Activated naive CD8-positive, alpha-beta T cell treated with anti-CD3 and anti-CD28 coated beads, Interleukin-2, amount 50 U/mL, for 24 hours (primary cell): ENCODE measurements around the gene ADNP.
A peak's percentile ranks its signal among the peaks of the same experiment; 100 is the strongest.

Experiments
- ATAC-seq: fragments of 150-1000 bp; cut with Tn5 transposase; one replicate; pipeline ENCODE4 v1.10.0; 2021
- DNase-seq: peaks from one replicate; pipeline ENCODE4 v3.0.0; 2021
- H3K27ac Mint-ChIP-seq: one replicate; pipeline ENCODE4 v1.8.0; 2021; ENCODE audit warnings: mild to moderate bottlenecking, mixed read lengths
- H3K27me3 Mint-ChIP-seq: one replicate; pipeline ENCODE4 v1.8.0; 2021; ENCODE audit warnings: mixed read lengths
- H3K36me3 Mint-ChIP-seq: one replicate; pipeline ENCODE4 v1.8.0; 2021; ENCODE audit warnings: low read depth, mixed read lengths
- H3K4me1 Mint-ChIP-seq: one replicate; pipeline ENCODE4 v1.8.0; 2021; ENCODE audit warnings: mixed read lengths
- H3K4me3 Mint-ChIP-seq: one replicate; pipeline ENCODE4 v1.8.0; 2021; ENCODE audit warnings: mild to moderate bottlenecking, moderate library complexity, mixed read lengths
- H3K9me3 Mint-ChIP-seq: one replicate; pipeline ENCODE4 v1.8.0; 2021; ENCODE audit warnings: mixed read lengths

ADNP gene

DNA sequence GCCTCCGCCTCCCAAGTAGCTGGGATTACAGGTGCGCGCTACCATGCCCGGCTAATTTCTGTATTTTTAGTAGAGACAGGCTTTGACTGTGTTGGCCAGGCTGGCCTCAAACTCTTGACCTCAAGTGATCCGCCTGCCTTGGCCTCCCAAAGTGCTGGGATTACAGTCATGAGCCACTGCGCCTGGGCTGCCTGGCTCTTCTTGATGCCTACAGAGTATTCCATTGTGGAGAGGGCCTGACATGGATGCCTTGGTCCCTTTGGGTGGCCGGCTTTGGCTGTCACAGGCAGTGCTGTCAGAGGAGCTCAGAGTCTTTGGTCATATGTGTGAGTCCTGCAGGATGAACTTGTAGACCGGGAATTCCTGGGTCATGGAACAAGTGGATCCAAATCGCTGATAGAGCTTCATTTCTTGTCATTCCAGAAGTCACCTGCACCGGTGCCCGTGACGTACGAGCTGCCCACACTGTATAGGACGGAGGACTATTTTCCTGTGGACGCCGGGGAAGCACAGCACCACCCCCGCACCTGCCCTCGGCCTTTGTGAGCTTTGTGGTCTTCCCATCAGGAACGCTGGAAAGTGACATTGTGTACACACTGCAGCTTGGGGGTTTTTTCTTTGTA lies 55.1 kb downstream of the ADNP start:
- H3K27me3 Mint-ChIP-seq = no peaks in the 10 kb centered on the region
- ATAC-seq = no peak
- no peaks in the 10 kb centered on the region for H3K4me1 Mint-ChIP-seq
- no peak overlapping the region for H3K4me3 Mint-ChIP-seq
- no peak overlapping the region for H3K27ac Mint-ChIP-seq
- no peak for DNase-seq
- H3K9me3 Mint-ChIP-seq = no peaks in the 10 kb centered on the region
- no peaks in the 10 kb centered on the region for H3K36me3 Mint-ChIP-seq

DNA sequence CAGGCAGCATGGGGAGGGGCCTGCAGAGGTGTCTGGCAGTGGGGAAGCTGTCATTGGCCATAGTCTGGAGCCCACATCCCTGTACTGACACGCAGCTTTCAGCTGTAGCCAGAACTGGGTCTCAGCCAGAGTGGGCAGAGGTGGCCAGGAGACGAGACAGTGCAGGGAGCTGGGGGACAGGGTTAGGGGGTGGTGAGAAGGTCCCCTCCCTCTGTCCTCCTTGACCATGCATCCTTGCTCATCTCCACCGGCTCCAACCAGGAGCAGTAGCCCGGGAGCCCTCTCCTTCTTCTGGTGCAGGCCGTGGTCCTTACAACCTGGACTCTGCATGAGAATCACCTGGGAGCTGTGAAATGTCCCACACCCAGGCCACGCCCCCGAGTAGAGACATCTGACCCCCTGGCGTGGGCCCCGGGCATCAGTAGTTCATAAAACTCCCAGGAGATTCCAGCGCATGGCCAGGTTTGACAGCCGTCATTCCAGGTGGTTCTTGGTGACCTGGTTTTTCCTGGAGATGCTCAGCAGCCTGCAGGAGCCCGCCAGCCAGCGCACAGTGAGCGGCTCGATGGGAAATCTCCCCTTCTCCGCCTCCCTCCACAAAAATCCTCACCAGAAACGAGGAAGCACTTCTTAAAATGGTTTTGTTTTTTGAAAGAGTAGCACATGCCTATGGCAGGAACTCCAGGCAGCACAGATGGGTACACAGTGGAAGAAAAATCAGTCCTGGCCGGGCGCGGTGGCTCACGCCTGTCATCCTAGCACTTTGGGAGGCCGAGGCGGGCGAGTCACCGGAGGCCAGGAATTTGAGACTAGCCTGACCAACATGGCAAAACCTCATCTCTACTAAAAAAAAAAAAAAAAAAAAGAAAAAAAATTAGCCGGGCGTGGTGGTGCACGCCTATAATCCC lies 56.2 kb downstream of the ADNP start:
- Mint-ChIP-seq H3K36me3 (no peaks in the 10 kb centered on the region), H3K27me3 (no peaks in the 10 kb centered on the region), H3K4me3 (no peak overlapping the region), H3K27ac (no peak overlapping the region), H3K9me3 (no peaks in the 10 kb centered on the region), H3K4me1 (no peaks in the 10 kb centered on the region)
- DNase-seq (no peak), ATAC-seq (no peak)

DNA sequence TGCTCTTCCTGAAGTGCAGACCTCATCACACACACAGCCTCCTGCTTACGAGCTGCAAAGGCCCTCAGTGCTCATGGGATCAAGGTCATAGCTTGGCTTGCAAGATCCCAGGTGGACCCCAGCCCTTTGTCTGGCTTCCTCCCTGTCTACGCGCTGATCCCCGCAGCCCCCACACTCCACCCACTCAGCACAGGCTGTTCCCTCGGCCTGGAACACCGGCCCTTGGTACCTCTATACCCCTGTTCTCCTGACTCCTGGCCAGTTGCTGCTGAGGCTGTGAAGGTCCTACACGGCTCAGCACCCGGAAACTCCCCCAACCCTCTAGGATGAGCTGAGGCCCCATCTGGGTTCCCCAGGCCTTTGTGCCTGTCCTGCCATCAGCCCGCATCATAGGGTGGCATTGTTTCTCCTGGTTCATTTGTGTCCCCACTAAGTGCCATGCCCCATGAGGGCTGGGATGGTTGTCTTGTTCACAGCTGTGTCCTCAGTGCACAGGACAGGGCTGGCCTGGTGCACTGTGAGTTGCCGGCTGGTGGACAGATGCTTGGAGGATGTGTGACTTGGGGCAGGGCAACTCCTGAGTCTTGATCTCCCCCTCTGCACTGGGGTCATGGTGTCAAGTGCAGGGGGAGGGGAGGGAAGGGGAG lies 57.0 kb downstream of the ADNP start:
- H3K4me3 Mint-ChIP-seq = no peak overlapping the region
- no peaks in the 10 kb centered on the region for H3K36me3 Mint-ChIP-seq
- DNase-seq (no peak), ATAC-seq (no peak)
- no peaks in the 10 kb centered on the region for H3K27me3 Mint-ChIP-seq
- no peaks in the 10 kb centered on the region for H3K9me3 Mint-ChIP-seq
- no peaks in the 10 kb centered on the region for H3K4me1 Mint-ChIP-seq
- peak overlapping the region; percentile 42 for H3K27ac Mint-ChIP-seq

DNA sequence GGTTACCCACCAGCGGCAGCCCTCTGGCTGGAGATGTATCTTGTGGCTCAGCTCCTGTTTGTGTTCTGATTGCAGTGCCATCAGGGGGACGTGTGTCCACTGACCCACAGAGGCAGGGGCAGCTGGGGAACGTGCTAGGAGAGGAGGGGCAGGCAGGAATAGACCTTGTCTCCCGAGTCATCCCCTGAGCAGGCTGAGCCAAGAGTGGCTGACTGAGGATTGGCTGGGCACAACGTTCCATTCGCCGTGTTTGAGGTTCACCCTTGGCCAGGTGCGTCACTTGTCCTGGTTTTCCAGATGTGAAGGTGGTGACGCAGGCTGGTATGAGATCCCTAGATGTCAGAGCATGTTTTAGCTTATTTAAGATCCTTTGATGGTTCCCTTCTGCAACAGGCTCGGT lies 57.7 kb downstream of the ADNP start:
- Mint-ChIP-seq H3K27ac (no peak overlapping the region), H3K9me3 (no peaks in the 10 kb centered on the region), H3K4me3 (no peak overlapping the region), H3K4me1 (no peaks in the 10 kb centered on the region), H3K36me3 (no peaks in the 10 kb centered on the region), H3K27me3 (no peaks in the 10 kb centered on the region)
- DNase-seq (no peak), ATAC-seq (no peak)

DNA sequence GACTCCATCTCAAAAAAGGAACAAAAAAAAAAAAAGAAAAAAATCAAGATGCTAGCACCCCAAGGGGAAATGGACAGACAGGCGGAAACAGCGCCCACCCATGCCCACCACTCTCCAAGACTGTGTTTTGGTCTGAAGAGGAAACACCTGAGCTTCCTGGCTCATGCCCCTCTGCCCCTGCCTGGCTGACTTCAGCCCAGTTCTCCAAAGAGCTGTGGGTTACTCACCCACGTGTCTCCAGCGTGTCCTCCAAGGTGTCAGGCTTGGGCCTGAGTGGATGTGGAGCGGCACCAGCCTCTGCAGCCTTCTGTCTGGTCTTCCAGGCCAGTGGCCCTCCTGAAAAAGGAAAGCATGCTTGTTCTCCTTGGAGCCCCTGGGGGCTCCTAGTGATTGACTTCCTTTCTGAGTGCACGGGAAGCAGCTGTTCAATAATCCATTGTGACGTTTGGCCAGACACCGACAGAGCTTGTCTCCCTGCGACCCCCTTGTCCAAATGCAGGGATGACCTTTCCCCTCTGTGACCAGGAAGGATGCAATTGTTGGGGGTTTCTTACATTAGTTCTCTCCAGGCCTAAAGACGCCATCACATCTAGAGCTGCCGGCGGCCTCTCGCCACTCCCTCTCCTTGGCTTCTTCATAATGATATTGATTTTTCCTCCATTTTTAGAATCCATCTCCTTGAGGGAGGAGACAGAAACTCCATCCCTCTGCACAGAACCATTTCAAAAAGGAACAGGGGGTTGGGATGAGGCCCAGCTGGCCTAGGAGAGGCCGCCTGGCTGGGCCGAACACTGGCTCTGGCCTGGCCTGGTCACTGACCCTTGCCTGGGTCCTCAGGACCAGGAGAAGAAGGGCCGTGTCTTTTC lies 58.4 kb downstream of the ADNP start:
- Mint-ChIP-seq H3K9me3 (no peaks in the 10 kb centered on the region), H3K27me3 (no peaks in the 10 kb centered on the region), H3K27ac (no peak overlapping the region), H3K4me3 (no peak overlapping the region), H3K36me3 (no peaks in the 10 kb centered on the region), H3K4me1 (no peaks in the 10 kb centered on the region)
- ATAC-seq = no peak
- DNase-seq = no peak

- Mint-ChIP-seq H3K4me3 (no peak overlapping the region), H3K27ac (no peak overlapping the region), H3K27me3 (no peaks in the 10 kb centered on the region), H3K36me3 (no peaks in the 10 kb centered on the region), H3K9me3 (no peaks in the 10 kb centered on the region), H3K4me1 (no peaks in the 10 kb centered on the region)
- no peak for DNase-seq
- no peak for ATAC-seq
Measured at GRCh38 chr20:50870561-50871161, 60.6 kb downstream of the ADNP start.

- H3K27ac Mint-ChIP-seq = peak overlapping the region; percentile 20
- ATAC-seq (no peak), DNase-seq (no peak)
- H3K4me1 Mint-ChIP-seq = no peaks in the 10 kb centered on the region
- no peaks in the 10 kb centered on the region for H3K36me3 Mint-ChIP-seq
- no peak overlapping the region for H3K4me3 Mint-ChIP-seq
- no peaks in the 10 kb centered on the region for H3K9me3 Mint-ChIP-seq
- no peaks in the 10 kb centered on the region for H3K27me3 Mint-ChIP-seq
Measured at GRCh38 chr20:50868509-50869495, 62.4 kb downstream of the ADNP start.

DNA sequence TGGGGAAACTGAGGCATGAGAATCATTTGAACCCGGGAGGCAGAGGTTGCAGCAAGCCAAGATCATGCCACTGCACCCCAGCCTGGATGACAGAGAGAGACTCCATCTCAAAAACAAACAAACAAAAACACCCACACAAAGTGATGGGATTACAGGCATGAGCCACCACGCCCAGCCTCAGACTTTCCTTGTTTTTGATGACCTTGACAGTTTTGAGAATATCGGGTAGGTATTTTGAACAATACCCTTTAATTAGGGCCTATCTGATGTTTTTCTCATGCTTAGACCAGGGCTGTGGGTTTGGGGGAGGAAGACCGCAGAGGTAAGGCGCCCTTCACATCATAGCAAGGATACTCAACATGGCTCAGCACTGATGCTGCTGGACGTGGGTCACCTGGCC lies 63.4 kb downstream of the ADNP start:
- H3K4me3 Mint-ChIP-seq = no peak overlapping the region
- H3K9me3 Mint-ChIP-seq = no peaks in the 10 kb centered on the region

DNA sequence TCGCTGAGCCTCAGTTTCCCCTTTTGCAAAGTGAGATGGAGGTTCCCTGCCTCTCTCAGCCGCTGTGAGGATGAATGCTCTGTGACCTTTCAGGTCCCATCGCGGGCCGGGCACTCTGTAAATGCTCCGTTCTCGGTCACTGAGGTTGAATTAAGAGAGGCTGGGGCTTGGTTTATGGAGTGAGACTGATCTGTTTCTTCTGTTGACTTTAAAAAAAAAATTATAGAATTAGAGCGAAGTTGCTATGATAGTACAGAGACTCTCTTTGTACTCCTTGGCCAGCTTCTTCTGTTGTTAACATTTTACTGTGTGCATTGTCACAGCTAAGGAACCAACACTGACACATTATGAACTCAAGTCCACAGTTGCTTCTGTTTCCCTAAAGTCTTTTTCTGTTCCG lies 64.4 kb downstream of the ADNP start:
- no peaks in the 10 kb centered on the region for H3K4me1 Mint-ChIP-seq
- no peak overlapping the region for H3K27ac Mint-ChIP-seq
- DNase-seq (no peak), ATAC-seq (no peak)
- no peaks in the 10 kb centered on the region for H3K36me3 Mint-ChIP-seq
- no peak overlapping the region for H3K4me3 Mint-ChIP-seq
- H3K9me3 Mint-ChIP-seq = no peaks in the 10 kb centered on the region
- no peaks in the 10 kb centered on the region for H3K27me3 Mint-ChIP-seq

More for the DNA sequence above, 63.4 kb downstream of the ADNP start:
- Mint-ChIP-seq H3K36me3 (no peaks in the 10 kb centered on the region), H3K27me3 (no peaks in the 10 kb centered on the region), H3K27ac (no peak overlapping the region), H3K4me1 (no peaks in the 10 kb centered on the region)
- no peak for DNase-seq
- no peak for ATAC-seq

- no peak overlapping the region for H3K4me3 Mint-ChIP-seq
- peak; percentile 4 for ATAC-seq
- no peaks in the 10 kb centered on the region for H3K9me3 Mint-ChIP-seq
- DNase-seq = no peak
- H3K27ac Mint-ChIP-seq = no peak overlapping the region
- H3K36me3 Mint-ChIP-seq = no peaks in the 10 kb centered on the region
- no peaks in the 10 kb centered on the region for H3K4me1 Mint-ChIP-seq
- H3K27me3 Mint-ChIP-seq = no peaks in the 10 kb centered on the region
Measured at GRCh38 chr20:50866036-50866685, 65.1 kb downstream of the ADNP start.

GRCh38 chr20:50865591-50865990 lies 65.6 kb downstream of the ADNP start:
- Mint-ChIP-seq H3K27me3 (no peaks in the 10 kb centered on the region), H3K4me3 (no peak overlapping the region), H3K4me1 (no peaks in the 10 kb centered on the region), H3K9me3 (no peaks in the 10 kb centered on the region), H3K27ac (no peak overlapping the region), H3K36me3 (no peaks in the 10 kb centered on the region)
- ATAC-seq (no peak), DNase-seq (no peak)

GRCh38 chr20:50865114-50865513 lies 66.1 kb downstream of the ADNP start:
- Mint-ChIP-seq H3K9me3 (no peaks in the 10 kb centered on the region), H3K36me3 (no peaks in the 10 kb centered on the region), H3K4me1 (no peaks in the 10 kb centered on the region), H3K27ac (no peak overlapping the region), H3K4me3 (no peak overlapping the region), H3K27me3 (no peaks in the 10 kb centered on the region)
- no peak for ATAC-seq
- DNase-seq = no peak

DNA sequence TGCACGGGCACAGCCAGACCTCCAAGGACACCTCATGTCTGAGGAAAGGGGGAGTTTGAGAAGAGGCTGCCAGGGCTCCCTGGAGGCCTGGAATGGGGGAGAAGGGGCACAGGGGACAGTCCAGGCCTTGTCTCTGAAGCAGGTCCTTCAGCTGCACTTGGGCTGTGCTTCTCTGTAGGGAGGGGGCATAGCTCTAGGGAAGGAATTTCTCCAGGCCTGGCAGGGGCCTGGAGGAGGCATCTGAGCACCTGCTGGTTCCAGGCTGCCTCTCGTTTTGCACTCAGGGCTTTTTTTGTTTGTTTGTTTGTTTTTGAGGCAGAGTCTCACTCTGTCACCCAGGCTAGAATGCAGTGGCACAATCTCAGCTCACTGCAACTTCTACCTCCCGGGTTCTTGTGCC lies 68.7 kb downstream of the ADNP start:
- no peak overlapping the region for H3K27ac Mint-ChIP-seq
- no peaks in the 10 kb centered on the region for H3K4me1 Mint-ChIP-seq
- ATAC-seq (no peak), DNase-seq (no peak)
- no peaks in the 10 kb centered on the region for H3K36me3 Mint-ChIP-seq
- no peaks in the 10 kb centered on the region for H3K27me3 Mint-ChIP-seq
- no peaks in the 10 kb centered on the region for H3K9me3 Mint-ChIP-seq
- H3K4me3 Mint-ChIP-seq = no peak overlapping the region
